Pancreas (tissue), 10 donors: ENCODE measurements around the gene RAD51B. TPM values are rescaled to one million over a fixed set of nuclear protein-coding genes. Genes with fewer than 3 reads are reported as not detected.

Experiments used
- ATAC-seq, 4 donors: fragments of 200-7000 bp; cut with Tn5 transposase; one replicate each; pipeline versions ENCODE4 v1.8.0 to v1.9.1; 2020; ENCODE audit warnings: mild to moderate bottlenecking in 4 of 4, moderate library complexity in 4 of 4
- DNase-seq, 6 donors: peaks; one replicate each; pipeline ENCODE4 v3.0.0-alpha.2; 2020
- FAIRE-seq: peaks from 2 replicates; lab custom pipeline; 2012; peaks lifted over from hg19 to GRCh38; lab: Jason Lieb, UNC
- H3K27ac ChIP-seq, 4 donors: fragments of 200-600 bp; sonication (generic); 1 replicate in 3 of 4; 2 replicates in 1 of 4; pipeline versions ENCODE4 v1.5.0 to v1.8.0; 2020
- H3K27me3 ChIP-seq, 4 donors: fragments of 200-600 bp; one replicate each; pipeline ENCODE4 v1.8.0; 2021
- H3K36me3 ChIP-seq, 3 donors: fragments of 200-600 bp; sonication (generic) in 1 of 3; one replicate each; pipeline versions ENCODE4 v1.5.0 to v1.8.0; 2020 to 2021
- H3K4me1 ChIP-seq, 3 donors: fragments of 200-600 bp; one replicate each; pipeline ENCODE4 v1.8.0; 2021
- H3K4me3 ChIP-seq, 4 donors: fragments of 200-600 bp; sonication (generic) in 2 of 4; one replicate each; pipeline versions ENCODE4 v1.5.0 to v1.8.0; 2020 to 2021
- H3K9me3 ChIP-seq, 4 donors: fragments of 200-600 bp; one replicate each; pipeline ENCODE4 v1.8.0; 2021
- WGBS, 2 donors: extraction: QIAGEN DNeasy Blood & Tissue Kit; methylation state at CpG; one replicate each; pipeline ENCODE4 v1.1.7; 2013; 5-methylcytosine and 5-hydroxymethylcytosine counted together
- intact Hi-C, 3 donors: fragments of 100-400 bp; cut with DNase I; formaldehyde crosslinking; loops; one replicate each; pipeline versions ENCODE4 v1.11.1 to v1.14.2; 2022
- polyA plus RNA-seq, 2 donors: library from polyadenylated mRNA; stranded (reverse); fragments of 200-250 nt; gene quantifications; one replicate each; pipeline ENCODE4 v1.2.3, GENCODE V29; 2013
- total RNA-seq, 6 donors: library from RNA; stranded (reverse); fragmentation: NEBNext Ultra II Directional in 4 of 6; extraction: Animal tissue kit (Norgen Biotek cat#: 25700) in 4 of 6; gene quantifications; one replicate each; pipeline versions ENCODE4 v1.2.1 to v1.2.4, GENCODE V29; 2021 to 2023
- TF ChIP-seq, protein P1 (sequence below), 4 donors: fragments of 200-600 bp; sonication (generic) in 3 of 4; IDR thresholded peaks; one replicate each; pipeline versions ENCODE4 v1.5.0 to v1.8.0; 2021; ENCODE audit warnings: antibody characterized with exemption in 4 of 4
- donor health status: healthy with polysubstance abuse.
- donor health status: DM: no; HTN: no; CAD: no; lungs with moderate emphysema.
- donor health status: DM: no; HTN: no; CAD: no.
- donor health status: control.
- donor health status: control.
- donor health status: Bipolar disorder and iron deficiency.
- donor health status: DM: yes; HTN: yes; CAD: no.
- donor health status: DM: no; HTN: no; CAD: no.
- donor health status: DM: no; HTN: no; CAD: no.
- donor health status: DM: yes; HTN: yes; CAD: no.

Gene RAD51B
- total and polyA plus RNA-seq, 8 donors: 1.1 to 17.3 (median 5.8) TPM

DNA sequence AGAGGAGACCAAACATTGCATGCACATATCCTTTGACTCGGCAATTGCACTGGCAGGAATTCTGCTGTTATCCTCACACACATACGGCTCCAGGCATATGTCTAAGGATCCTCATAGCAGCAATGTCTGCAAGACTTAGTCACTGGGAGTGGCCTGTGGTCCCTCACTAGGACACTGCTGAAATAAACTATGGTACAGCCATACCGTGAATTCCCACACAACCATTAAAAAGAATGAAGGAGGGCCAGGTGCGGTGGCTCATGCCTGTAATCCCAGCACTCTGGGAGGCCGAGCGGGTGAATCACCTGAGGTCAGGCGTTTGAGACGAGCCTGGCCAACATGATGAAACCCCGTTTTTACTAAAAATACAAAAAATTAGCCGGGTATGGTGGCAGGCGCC is 868.2 kb downstream of the RAD51B start:
- H3K27me3 ChIP-seq: no peaks in the 10 kb centered on the region
- H3K27ac ChIP-seq: no peak overlapping the region
- 86 to 89% methylated on average over 11 of the region's 11 CpGs for WGBS, 2 donors
- H3K4me3 ChIP-seq: no peak overlapping the region
- no peaks in the 10 kb centered on the region for H3K9me3 ChIP-seq
- no peak for FAIRE-seq
- H3K4me1 ChIP-seq: peaks cover 0 to 21% (median 0%) of the 10 kb centered on the region in 3 donors
- TF ChIP-seq, protein P1, sequence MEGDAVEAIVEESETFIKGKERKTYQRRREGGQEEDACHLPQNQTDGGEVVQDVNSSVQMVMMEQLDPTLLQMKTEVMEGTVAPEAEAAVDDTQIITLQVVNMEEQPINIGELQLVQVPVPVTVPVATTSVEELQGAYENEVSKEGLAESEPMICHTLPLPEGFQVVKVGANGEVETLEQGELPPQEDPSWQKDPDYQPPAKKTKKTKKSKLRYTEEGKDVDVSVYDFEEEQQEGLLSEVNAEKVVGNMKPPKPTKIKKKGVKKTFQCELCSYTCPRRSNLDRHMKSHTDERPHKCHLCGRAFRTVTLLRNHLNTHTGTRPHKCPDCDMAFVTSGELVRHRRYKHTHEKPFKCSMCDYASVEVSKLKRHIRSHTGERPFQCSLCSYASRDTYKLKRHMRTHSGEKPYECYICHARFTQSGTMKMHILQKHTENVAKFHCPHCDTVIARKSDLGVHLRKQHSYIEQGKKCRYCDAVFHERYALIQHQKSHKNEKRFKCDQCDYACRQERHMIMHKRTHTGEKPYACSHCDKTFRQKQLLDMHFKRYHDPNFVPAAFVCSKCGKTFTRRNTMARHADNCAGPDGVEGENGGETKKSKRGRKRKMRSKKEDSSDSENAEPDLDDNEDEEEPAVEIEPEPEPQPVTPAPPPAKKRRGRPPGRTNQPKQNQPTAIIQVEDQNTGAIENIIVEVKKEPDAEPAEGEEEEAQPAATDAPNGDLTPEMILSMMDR (IDR thresholded peaks at IDR 0.05): no peak
- no peak for ATAC-seq
- DNase-seq: no peak
- intact Hi-C loops: no loop called here
- no peaks in the 10 kb centered on the region for H3K36me3 ChIP-seq

DNA sequence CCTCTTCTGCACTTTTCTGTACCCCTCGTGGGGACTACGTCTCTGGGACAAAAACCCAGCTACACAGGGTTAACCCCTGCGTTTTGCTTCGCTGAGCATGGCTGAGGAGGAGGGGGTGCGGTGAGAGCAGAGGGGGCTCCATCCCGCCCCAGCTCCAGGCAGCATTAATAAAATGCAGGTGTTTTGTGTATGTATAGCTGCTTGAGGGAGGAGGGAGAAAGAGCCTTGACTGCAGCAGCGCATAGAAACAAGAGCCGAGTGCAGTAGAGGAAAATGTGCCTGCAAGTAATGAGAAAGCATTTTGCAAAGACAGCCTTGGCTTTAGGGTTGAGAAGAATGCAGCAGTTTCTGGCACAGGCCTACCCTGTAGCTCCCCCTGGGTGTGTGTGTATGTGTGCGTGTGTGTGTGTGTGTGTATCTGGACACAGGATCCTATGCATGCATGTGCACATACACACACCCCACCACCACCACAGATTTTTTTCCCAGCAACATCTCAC is 869.3 kb downstream of the RAD51B start:
- Histone ChIP-seq H3K4me3 (no peak overlapping the region), H3K36me3 (no peaks in the 10 kb centered on the region), H3K27ac (no peak overlapping the region), H3K9me3 (no peaks in the 10 kb centered on the region), H3K27me3 (no peaks in the 10 kb centered on the region), H3K4me1 (peaks cover 0 to 13% (median 0%) of the 10 kb centered on the region in 3 donors)
- WGBS, 2 donors: 72 to 74% methylated on average over 9 of the region's 9 CpGs
- DNase-seq (no peak), ATAC-seq (no peak), FAIRE-seq (no peak)
- intact Hi-C loops: no loop called here
- TF ChIP-seq, protein P1 (IDR thresholded peaks at IDR 0.05): no peak

DNA sequence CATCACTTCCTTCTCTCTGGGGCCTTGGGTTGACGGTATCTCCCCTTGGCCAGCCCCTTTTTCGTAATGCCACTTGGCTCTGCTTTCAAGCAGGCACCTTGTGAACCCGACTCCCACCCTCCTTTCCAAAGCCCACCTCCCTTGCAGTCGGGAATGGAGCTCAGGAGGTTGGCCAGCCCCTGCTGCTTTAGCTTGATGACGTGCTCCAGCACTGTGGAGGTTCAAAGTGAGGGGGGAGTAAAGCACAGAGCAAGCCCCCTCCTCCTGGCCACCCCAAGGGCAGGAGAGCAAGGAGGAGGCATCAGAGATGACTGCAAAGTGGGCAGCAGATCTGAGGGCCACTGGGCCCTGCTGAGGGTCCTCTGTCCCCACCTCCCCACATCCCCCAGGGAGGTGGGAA is 869.9 kb downstream of the RAD51B start:
- Histone ChIP-seq H3K27me3 (no peaks in the 10 kb centered on the region), H3K4me3 (no peak overlapping the region), H3K27ac (no peak overlapping the region), H3K36me3 (no peaks in the 10 kb centered on the region), H3K9me3 (no peaks in the 10 kb centered on the region), H3K4me1 (peaks cover 0 to 10% (median 0%) of the 10 kb centered on the region in 3 donors)
- 81 to 82% methylated on average over 5 of the region's 5 CpGs for WGBS, 2 donors
- intact Hi-C loops: no loop called here
- ATAC-seq (no peak), FAIRE-seq (no peak), DNase-seq (no peak)
- TF ChIP-seq, protein P1 (IDR thresholded peaks at IDR 0.05): no peak

DNA sequence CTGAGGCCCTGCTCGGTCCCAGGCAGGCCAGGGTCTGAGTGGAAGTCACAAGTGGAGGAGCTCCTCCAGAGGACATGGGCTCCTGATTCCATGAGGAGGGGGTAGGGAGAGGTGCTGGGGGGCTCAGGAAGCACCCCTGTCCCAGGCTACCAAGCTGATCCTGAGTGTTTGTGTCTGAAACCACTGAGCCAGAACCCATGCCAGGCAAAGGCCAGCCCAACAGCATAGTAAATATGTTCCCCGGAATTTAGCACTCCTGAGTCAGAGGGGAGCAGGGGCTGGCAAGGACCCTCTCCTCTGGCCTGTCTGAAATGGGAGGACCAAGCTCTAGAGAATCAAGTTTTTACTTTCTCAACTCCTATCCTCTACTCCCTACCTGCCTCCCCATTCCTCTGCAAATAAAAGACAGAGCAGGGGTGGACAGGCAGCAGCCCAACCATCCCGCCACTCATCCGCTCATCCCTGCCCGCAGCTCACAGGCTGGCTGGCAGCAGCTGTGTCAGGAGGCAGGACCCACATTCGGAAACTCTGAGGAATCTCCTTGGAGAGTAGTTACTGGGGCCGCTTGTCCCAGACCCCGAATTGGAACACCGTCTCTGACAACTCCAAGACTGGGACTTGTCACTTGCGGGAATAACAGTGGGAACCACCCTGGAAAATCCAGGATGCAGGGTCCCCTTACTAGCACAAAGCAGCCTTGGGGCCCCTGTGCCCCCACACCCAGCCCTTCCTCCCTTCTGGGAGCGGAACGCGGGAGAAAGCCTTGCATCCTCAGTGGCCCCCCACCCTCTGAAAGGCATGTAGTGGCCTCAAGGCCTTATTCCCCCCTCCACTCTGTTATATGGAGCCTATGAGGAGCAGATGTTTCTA is 870.7 kb downstream of the RAD51B start:
- H3K4me3 ChIP-seq: no peak overlapping the region
- ATAC-seq: no peak
- TF ChIP-seq, protein P1 (IDR thresholded peaks at IDR 0.05): no peak
- no peak overlapping the region for H3K27ac ChIP-seq
- no peak for DNase-seq
- no peaks in the 10 kb centered on the region for H3K9me3 ChIP-seq
- intact Hi-C loops: no loop called here
- peaks cover 0 to 5% (median 0%) of the 10 kb centered on the region in 3 donors for H3K4me1 ChIP-seq
- no peaks in the 10 kb centered on the region for H3K36me3 ChIP-seq
- 94 to 97% methylated on average over 13 of the region's 13 CpGs for WGBS, 2 donors
- H3K27me3 ChIP-seq: no peaks in the 10 kb centered on the region
- FAIRE-seq: no peak
